Neural progenitor cell (in vitro differentiated cells): ENCODE measurements around the gene STBD1. TPM values are rescaled to one million over a fixed set of nuclear protein-coding genes. Genes with fewer than 3 reads are reported as not detected.
"Not testable (repeated sequence)": the region's sequence is repeated elsewhere in the genome, so short reads cannot be mapped to it uniquely, and the experiment has no call there.

Experiments
- DNase-seq: peaks from one replicate; pipeline ENCODE4 v3.0.0-alpha.2; 2016; ENCODE audit warnings: low spot score
- H2AFZ ChIP-seq: fragments of 200-600 bp; sonication (generic); replicated peaks from 2 replicates; pipeline ENCODE4 v1.6.1; 2016; ENCODE audit warnings: antibody characterized with exemption
- H3F3A ChIP-seq: fragments of 200-600 bp; sonication (generic); 2 replicates; pipeline ENCODE4 v1.6.1; 2016; ENCODE audit warnings: antibody characterized with exemption, low read depth
- H3K27ac ChIP-seq: fragments of 200-600 bp; sonication (generic); 2 replicates; pipeline ENCODE4 v1.5.1; 2016; ENCODE audit warnings: mild to moderate bottlenecking
- H3K27me3 ChIP-seq: fragments of 200-600 bp; sonication (generic); 2 replicates; pipeline ENCODE4 v1.6.1; 2016; ENCODE audit warnings: mild to moderate bottlenecking, moderate library complexity
- H3K36me3 ChIP-seq: fragments of 200-600 bp; sonication (generic); 2 replicates; pipeline ENCODE4 v1.5.1; 2016
- H3K4me1 ChIP-seq: fragments of 200-600 bp; sonication (generic); 2 replicates; pipeline ENCODE4 v1.6.1; 2016; ENCODE audit warnings: mixed run types
- H3K4me2 ChIP-seq: fragments of 200-600 bp; sonication (generic); 2 replicates; pipeline ENCODE4 v1.6.1; 2016
- H3K4me3 ChIP-seq: fragments of 200-600 bp; sonication (generic); 2 replicates; pipeline ENCODE4 v1.5.1; 2016
- H3K79me2 ChIP-seq: fragments of 200-600 bp; sonication (generic); 2 replicates; pipeline ENCODE4 v1.6.1; 2016; ENCODE audit warnings: low read depth
- H3K9ac ChIP-seq: fragments of 200-600 bp; sonication (generic); 2 replicates; pipeline ENCODE4 v1.6.1; 2016
- H3K9me3 ChIP-seq: fragments of 200-600 bp; sonication (generic); 2 replicates; pipeline ENCODE4 v1.5.1; 2016; ENCODE audit warnings: low read depth
- H4K20me1 ChIP-seq: fragments of 200-600 bp; sonication (generic); 2 replicates; pipeline ENCODE4 v1.6.1; 2016; ENCODE audit warnings: low read depth
- H3K27ac Mint-ChIP-seq: 3 replicates; pipeline ENCODE4 v1.8.0; 2021; ENCODE audit warnings: mixed read lengths
- H3K27me3 Mint-ChIP-seq: 2 replicates; pipeline ENCODE4 v1.8.0; 2022; ENCODE audit warnings: low read depth, mild to moderate bottlenecking, inconsistent platforms, moderate library complexity, mixed read lengths; ENCODE audit not compliant: insufficient read depth
- H3K36me3 Mint-ChIP-seq: 3 replicates; pipeline ENCODE4 v1.8.0; 2021; ENCODE audit warnings: mixed read lengths
- H3K4me1 Mint-ChIP-seq: 3 replicates; pipeline ENCODE4 v1.8.0; 2021; ENCODE audit warnings: mixed read lengths
- H3K4me3 Mint-ChIP-seq: 3 replicates; pipeline ENCODE4 v1.8.0; 2021; ENCODE audit warnings: mild to moderate bottlenecking, moderate library complexity, mixed read lengths
- H3K9me3 Mint-ChIP-seq: 3 replicates; pipeline ENCODE4 v1.8.0; 2020; ENCODE audit warnings: mixed read lengths
- CTCF ChIP-seq: fragments of 200-600 bp; sonication (generic); IDR thresholded peaks from 2 replicates; pipeline ENCODE4 v1.5.1; 2017; ENCODE audit warnings: antibody characterized with exemption, mild to moderate bottlenecking
- EZH2 ChIP-seq: fragments of 200-600 bp; sonication (generic); IDR thresholded peaks from 2 replicates; pipeline ENCODE4 v1.6.1; 2017; ENCODE audit warnings: antibody characterized with exemption, mild to moderate bottlenecking, moderate library complexity
- EZH2phosphoT487 ChIP-seq: fragments of 200-600 bp; sonication (generic); IDR thresholded peaks from 2 replicates; pipeline ENCODE4 v1.6.1; 2017; ENCODE audit warnings: antibody characterized with exemption
- total RNA-seq: library from RNA; depleted of rRNA; stranded (reverse); fragments of >200 nt; gene quantifications from 2 replicates; pipeline ENCODE4 v1.2.3, GENCODE V29; 2015; ENCODE audit warnings: low replicate concordance

Gene STBD1
- total RNA-seq, 1 donor from 2014 or later = 5.4 TPM

DNA sequence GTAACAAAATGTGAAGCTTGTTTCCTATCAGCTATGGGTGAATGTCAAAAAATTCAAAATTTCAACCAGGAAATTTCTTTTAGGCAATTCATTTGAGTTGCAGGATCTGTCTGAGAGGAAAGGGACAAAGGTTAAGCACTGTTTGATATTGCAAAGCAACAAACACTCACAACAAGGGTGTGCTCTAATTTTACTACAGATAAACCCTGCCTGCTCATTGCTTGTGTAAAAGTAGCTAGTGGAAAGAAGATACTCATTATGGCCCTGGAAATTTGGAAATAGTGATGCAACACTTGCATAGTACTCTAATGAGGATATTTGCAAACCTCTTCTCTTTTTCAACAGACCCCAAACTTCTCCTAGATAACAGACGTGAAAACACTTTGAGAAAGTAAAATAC is 27.9 kb upstream of the STBD1 start:
- H3K36me3 ChIP-seq = no peaks in the 10 kb centered on the region
- H3K4me1 Mint-ChIP-seq = peaks cover 13% of the 10 kb centered on the region
- no peak overlapping the region for H2AFZ ChIP-seq
- H4K20me1 ChIP-seq = no peaks in the 10 kb centered on the region
- peaks cover 2% of the 10 kb centered on the region for H3K36me3 Mint-ChIP-seq
- H3K79me2 ChIP-seq = no peaks in the 10 kb centered on the region
- peaks cover 4% of the 10 kb centered on the region for H3K27me3 Mint-ChIP-seq
- TF ChIP-seq CTCF = no peak
- no peak for TF ChIP-seq EZH2
- TF ChIP-seq EZH2phosphoT487 = no peak
- no peak overlapping the region for H3K27ac Mint-ChIP-seq
- H3K9me3 Mint-ChIP-seq = no peaks in the 10 kb centered on the region
- no peak for DNase-seq
- H3K27ac ChIP-seq = no peak overlapping the region
- H3K4me1 ChIP-seq = no peaks in the 10 kb centered on the region
- H3K4me2 ChIP-seq = no peak overlapping the region
- no peaks in the 10 kb centered on the region for H3F3A ChIP-seq
- no peak overlapping the region for H3K4me3 Mint-ChIP-seq
- no peak overlapping the region for H3K4me3 ChIP-seq
- H3K9me3 ChIP-seq = no peaks in the 10 kb centered on the region
- no peaks in the 10 kb centered on the region for H3K27me3 ChIP-seq
- no peak overlapping the region for H3K9ac ChIP-seq

DNA sequence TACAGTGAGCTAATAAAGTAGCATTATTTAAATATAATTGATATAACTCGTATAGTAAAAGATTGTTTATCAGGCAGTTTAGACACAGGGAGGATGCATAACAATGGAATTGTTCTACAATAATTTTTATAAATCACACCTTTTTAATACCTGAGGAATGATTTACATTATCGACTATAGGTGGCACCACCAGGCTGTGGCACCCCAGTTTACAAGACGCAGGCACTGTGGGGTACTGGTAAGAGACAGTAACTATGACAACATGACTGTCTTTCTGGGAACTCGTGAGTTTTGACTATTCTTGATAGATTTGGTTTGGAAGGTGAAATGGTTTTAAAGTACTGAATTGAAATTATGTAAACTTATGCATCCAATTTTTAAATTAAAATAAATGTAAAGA is 27.1 kb upstream of the STBD1 start:
- H3K4me3 Mint-ChIP-seq = no peak overlapping the region
- TF ChIP-seq EZH2 (no peak), EZH2phosphoT487 (no peak), CTCF (no peak)

GRCh38 chr4:76280488-76281441 is 25.8 kb upstream of the STBD1 start:
- H3K27me3 Mint-ChIP-seq = peaks cover 5% of the 10 kb centered on the region

More for the DNA sequence above, 27.1 kb upstream of the STBD1 start:
- Histone ChIP-seq H3K36me3 (no peaks in the 10 kb centered on the region), H3K4me1 (no peaks in the 10 kb centered on the region), H3K27ac (no peak overlapping the region), H3K4me2 (no peak overlapping the region), H3F3A (no peaks in the 10 kb centered on the region), H3K9ac (no peak overlapping the region), H2AFZ (no peak overlapping the region), H3K27me3 (no peaks in the 10 kb centered on the region), H4K20me1 (no peaks in the 10 kb centered on the region), H3K79me2 (no peaks in the 10 kb centered on the region), H3K9me3 (no peaks in the 10 kb centered on the region), H3K4me3 (no peak overlapping the region)
- H3K27me3 Mint-ChIP-seq = peaks cover 4% of the 10 kb centered on the region
- DNase-seq = no peak
- peaks cover 13% of the 10 kb centered on the region for H3K4me1 Mint-ChIP-seq
- no peak overlapping the region for H3K27ac Mint-ChIP-seq
- H3K36me3 Mint-ChIP-seq = peaks cover 2% of the 10 kb centered on the region
- H3K9me3 Mint-ChIP-seq = no peaks in the 10 kb centered on the region

DNA sequence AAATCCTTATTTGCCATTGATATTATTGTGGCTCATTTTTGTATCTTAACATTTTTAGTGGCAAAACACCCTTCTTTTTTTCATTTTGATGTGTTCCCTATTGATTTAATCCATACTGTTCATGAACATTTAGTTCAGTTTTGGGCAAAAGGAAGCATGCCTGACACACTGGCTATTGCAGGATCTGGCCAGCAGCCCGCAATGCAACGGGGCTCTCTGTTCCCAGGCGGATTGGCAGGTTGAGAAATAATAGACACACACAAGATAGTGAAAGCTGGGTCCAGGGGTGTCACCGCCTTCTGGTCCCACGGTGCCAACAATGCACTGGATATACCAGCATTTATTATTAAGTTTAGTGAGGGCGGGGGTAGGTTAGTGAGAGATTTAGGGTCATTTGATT is 24.9 kb upstream of the STBD1 start:
- not testable (repeated sequence) for H3K9me3 ChIP-seq, H4K20me1 ChIP-seq, H3K4me2 ChIP-seq, H3K27ac Mint-ChIP-seq, H3K4me3 ChIP-seq, H3K36me3 ChIP-seq, H3K9ac ChIP-seq, H3K4me3 Mint-ChIP-seq, H3K27me3 Mint-ChIP-seq, H3K27ac ChIP-seq, H3K4me1 ChIP-seq, H3K27me3 ChIP-seq, H3F3A ChIP-seq, DNase-seq, H2AFZ ChIP-seq, H3K36me3 Mint-ChIP-seq, H3K79me2 ChIP-seq
- peaks cover 13% of the 10 kb centered on the region for H3K9me3 Mint-ChIP-seq
- peaks cover 13% of the 10 kb centered on the region for H3K4me1 Mint-ChIP-seq

More at GRCh38 chr4:76280488-76281441, 25.8 kb upstream of the STBD1 start:
- Mint-ChIP-seq H3K27ac (no peak overlapping the region), H3K36me3 (peaks cover 2% of the 10 kb centered on the region), H3K9me3 (peaks cover 5% of the 10 kb centered on the region), H3K4me1 (peaks cover 13% of the 10 kb centered on the region), H3K4me3 (no peak overlapping the region)
- no peaks in the 10 kb centered on the region for H3K36me3 ChIP-seq
- H4K20me1 ChIP-seq = no peaks in the 10 kb centered on the region
- H3K9me3 ChIP-seq = no peaks in the 10 kb centered on the region
- H3K4me2 ChIP-seq = no peak overlapping the region
- no peak overlapping the region for H3K9ac ChIP-seq
- H3K27ac ChIP-seq = no peak overlapping the region
- no peak overlapping the region for H2AFZ ChIP-seq
- H3K79me2 ChIP-seq = no peaks in the 10 kb centered on the region
- no peaks in the 10 kb centered on the region for H3K27me3 ChIP-seq
- no peaks in the 10 kb centered on the region for H3K4me1 ChIP-seq
- H3K4me3 ChIP-seq = no peak overlapping the region
- no peak for TF ChIP-seq CTCF
- TF ChIP-seq EZH2 = no peak
- no peak for TF ChIP-seq EZH2phosphoT487
- H3F3A ChIP-seq = no peaks in the 10 kb centered on the region
- DNase-seq = no peak
